GM21786 (cell line): Measurements from ENCODE around the gene ST8SIA6.
"Not testable (repeated sequence)": the region's sequence is repeated elsewhere in the genome, so short reads cannot be mapped to it uniquely, and the experiment has no call there.

Source experiments
- ATAC-seq: cut with Tn5 transposase; IDR thresholded peaks from one replicate; pipeline ENCODE4 v1.9.1; 2021; ENCODE audit not compliant: unreplicated experiment

Gene ST8SIA6

DNA sequence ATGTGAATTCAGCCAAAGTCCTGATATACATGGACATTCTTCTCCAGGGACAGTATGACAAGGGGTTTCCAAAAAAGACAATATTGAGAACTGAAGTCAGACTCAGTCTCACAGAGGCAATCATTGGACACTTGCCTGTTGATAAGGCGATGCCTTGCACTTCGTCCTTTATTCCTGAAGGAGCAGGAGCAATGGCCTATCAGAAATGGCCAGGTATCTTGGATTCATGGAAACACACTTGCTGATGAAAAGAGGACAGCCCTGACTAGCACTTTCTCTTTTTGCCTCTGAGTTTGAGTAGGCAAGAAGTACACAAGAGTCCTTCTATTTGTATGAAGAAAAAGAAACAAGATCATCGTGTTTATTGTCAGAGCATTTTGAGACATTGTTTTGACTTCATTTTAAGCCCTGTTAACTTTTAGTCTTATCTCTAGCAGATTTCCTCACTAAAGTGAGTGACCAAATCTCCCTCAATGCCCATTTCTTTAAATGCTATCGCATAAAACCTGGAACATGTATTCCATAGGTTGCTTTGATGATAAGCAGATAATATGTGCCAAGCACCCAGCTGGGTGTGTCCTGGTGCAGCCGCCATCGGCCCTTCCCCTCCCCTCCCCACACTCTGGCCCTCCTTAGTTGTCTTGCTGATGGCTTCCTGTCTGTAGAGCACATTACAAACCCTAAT is 26.6 kb downstream of the ST8SIA6 start:
- ATAC-seq: no peak

DNA sequence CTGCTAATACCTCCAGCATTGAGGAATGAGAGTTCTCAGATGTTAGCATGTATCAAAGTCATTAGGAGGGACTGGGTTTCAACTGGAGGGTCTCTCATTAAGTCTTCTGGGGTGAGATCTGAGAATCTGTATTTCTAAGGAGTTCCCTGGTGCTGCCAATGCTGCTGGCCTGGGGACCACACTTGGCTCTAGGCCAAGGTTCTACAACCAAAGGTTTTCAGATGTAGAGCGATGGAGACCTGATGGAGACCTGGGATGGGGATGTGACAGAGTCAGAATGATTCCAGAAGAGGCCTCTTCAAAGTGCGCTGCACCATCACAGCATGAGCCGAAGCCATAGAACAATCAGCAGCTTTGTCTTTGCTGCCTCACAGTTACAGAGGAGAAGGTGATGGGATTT is 27.2 kb downstream of the ST8SIA6 start:
- no peak for ATAC-seq

DNA sequence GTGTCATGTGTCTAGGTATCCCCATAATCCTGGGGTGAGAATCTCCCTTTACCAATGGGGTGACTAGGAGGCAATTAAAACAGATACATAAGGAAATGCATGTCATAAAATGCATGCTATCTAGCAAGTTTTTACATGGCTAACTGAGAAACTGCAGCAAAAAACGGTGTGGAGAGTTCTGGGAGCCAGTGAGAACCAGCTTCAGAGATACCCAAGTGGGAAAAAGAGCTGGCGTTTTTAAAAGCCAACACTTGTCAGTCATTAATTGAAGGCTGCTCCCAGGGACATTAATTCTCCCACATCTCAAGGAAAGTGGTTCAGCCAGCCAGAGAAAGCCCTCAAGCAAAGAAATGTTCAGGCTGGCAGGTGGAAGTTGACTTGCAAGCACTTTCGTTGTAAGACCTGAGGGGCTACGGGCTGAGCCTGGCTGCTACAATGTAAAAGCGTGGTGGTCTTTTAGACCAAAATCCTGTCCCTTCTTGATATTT is 28.1 kb downstream of the ST8SIA6 start:
- ATAC-seq: no peak

DNA sequence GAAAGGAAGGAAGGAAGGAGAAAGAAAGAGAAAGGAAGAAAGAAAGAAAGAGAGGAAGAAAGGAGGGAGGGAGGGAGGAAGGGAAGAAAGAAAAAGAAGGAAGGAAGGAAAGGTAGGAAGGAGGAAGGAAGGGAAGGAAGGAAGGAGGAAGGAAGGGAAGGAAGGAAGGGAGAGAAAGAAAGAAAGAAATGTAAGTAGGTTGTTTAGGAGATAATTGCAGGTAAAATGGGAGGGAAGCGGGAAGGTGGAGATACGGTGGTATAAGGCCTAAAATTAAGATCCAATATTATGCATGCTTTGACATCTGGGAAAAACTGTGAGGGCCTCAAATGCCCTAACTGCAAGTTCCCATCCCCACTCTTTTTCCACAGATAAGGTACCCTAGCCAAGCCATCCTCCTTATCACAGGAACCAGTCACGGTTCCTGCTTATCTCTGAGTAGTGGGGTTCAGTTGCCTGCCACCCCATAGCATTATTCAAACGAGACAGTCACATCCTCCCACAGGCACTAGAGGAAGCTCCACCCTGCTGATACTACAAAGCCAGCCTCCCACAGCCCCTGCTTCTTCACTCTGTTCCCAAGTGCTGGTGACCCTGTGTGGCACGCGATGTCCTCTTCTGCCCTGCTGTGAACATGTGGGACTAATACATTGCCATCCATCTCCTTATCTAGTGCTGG is 28.7 kb downstream of the ST8SIA6 start:
- no peak for ATAC-seq

DNA sequence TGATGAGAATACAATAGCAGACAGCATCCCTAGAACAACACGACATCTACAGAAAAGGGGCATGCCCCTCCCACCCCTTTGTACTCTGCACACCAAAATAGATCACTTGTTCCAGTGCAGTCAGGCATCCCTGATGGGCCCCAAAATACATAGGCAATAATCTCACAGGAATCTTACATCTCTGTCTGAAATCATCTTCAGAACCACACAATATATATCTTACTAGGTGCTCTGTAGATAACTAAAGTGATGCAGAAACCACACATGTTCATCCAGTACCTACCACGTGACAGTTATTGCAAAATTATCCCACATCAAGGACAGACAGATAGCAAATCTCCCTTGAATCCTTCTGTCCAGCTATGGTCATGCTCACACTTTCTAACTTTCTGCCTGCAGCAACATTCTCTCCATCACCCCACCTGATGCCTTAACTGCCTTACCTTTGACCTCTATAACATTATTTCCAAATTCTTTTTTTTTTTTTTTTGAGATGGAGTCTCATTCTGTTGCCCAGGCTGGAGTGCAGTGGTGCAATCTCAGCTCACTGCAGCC is 30.7 kb downstream of the ST8SIA6 start:
- ATAC-seq: no peak

DNA sequence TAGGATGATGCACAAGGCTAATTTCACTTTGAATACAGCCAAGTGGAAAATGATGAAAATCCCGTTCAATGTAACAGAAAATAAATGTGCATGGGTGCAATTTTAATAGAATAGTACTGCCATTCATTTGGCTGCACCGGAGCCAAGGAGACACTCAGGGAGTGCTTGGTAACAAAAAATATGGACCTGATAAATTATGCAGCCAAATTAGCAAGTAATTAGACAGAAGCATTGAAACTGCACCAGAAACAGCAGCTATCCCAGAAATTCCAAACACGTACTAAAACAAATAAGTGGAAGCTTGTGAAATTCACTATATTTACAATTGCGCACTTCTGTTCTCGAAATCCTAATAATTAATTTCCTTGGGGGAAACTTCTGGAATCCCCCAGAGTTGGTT is 31.5 kb downstream of the ST8SIA6 start:
- ATAC-seq: no peak

DNA sequence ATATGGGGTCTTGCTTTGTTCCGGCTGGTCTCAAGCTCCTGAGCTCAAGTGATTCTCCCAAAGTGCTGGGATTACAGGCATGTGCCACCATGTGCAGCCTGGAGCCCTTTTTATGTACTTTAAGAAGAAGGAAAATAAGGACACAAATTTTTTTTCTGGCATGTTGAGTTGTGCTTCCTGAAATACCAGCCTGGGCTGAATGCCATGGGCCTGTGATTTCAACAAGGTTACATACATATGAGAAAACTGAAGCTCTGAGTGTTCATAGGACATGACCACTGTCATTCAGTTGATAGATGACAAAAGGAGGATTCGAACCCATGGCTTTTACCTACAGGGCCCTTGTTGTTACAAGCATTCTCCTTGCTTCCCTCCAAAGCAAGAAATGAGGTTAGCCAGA is 36.1 kb downstream of the ST8SIA6 start:
- ATAC-seq: no peak

DNA sequence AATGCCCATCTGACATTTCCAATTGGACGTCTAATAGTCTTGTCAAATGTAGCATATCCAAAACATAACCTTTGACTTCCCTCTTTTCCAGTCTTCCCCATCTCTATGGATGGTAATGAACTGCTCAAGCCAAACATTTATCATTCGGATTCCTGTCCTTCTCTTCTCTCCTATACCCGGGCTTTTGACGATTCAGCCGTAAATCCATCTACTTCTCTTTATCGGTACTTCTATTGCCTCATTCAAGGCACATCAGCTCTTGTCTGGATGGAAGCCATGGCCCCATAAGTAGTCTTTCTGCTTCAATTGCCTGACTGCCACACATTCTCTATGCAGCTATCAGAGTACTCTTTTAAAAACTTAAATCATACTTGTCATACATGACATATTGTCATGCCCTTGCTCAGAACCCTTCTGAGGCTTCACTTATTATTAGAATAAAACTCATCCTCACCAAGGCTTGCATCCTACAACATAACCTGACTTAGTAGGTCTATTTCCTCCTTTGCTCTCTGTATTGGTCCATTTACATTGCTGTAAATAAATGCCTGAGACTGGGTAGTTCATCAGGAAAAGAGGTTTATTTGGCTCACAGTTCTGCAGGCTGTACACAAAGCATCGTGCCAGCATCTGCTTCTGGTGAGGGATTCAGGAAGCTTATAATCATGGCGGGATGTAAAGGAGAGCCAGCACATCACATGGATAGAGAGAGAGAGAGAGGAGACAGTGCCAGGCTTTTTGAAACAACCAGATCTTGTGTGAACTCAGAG is 37.8 kb downstream of the ST8SIA6 start:
- ATAC-seq: no peak

DNA sequence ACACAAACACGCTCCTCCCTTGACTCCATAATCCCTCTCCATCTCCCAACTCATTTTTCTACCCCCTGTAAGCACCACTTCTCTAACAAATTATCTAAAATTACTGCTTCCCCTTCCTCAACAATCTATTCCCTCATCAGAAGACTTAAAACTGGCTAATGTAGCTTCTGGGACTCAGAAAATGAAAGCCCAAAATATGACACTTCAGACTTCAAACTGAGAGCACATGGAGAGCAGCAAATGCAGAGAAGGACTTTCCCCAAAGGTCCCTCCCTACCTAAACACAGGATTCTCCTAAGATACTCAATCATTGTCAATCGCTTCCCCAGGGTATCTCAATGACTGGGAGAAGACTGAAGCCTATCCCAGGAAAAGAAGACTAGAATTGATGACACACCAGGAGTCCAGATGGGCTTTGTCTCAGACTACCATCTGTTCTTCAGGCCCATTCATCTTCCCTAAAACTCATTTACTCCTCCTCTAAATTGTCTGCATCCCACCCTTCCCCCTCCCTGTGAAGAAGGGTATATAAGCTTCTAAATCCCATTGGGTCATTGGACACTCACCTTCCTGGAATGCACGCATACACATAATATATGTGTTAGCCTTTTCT is 39.2 kb downstream of the ST8SIA6 start:
- no peak for ATAC-seq

DNA sequence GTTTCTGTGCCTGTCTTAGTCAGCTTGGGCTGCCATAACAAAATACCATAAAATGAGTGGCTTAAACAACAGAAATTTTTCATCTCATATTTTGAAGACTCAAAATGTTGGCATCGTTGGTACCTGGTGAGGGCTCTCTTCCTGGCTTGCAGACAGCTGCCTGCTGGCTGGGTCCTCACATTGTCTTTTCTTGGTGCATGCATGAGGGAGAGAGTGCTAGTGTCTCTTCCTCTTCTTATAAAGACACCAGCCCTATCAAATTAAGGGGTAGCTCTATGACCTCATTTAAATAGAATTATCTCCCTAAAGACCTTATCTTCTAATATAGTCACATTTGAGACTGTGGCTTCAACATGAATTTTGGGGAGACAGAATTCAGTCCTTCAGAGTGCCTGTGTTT is 39.9 kb downstream of the ST8SIA6 start:
- ATAC-seq: no peak

DNA sequence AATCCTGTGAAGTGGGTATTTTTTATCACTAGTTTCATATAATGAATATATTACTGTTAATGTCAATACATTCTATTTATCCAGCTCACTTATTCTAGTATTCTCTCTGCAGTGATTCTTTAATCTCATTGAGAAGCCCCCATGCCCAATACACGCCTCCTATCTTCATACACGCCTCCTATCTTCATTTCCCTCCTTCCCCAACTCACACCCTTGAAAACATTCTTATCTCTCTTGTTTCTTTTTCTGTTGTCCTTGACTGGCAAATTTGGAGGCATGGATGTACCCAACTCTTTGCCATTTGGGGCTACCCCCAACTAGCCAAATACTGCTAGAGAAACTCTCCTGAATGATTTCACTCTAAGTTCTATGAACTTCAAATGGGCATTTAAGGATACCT is 40.5 kb downstream of the ST8SIA6 start:
- no peak for ATAC-seq

DNA sequence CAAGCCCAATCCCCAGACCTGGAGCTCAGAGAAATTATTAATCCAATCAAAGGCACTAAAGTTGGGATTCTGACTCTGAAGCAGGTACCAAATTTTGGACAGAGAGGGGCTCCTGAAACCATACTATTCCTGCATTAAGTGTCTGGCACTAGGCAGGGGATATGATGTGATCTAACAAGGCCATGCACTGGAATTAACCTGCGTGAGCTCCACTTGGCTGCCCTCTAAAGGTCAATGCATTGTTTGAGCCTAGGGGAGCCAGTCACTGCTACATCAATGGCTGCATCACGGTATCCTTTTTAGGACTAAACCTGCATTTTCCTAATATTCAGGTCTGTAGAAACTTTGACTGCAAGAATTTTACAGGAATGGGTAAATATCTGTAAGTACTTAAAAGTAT is 42.1 kb downstream of the ST8SIA6 start:
- ATAC-seq: no peak

DNA sequence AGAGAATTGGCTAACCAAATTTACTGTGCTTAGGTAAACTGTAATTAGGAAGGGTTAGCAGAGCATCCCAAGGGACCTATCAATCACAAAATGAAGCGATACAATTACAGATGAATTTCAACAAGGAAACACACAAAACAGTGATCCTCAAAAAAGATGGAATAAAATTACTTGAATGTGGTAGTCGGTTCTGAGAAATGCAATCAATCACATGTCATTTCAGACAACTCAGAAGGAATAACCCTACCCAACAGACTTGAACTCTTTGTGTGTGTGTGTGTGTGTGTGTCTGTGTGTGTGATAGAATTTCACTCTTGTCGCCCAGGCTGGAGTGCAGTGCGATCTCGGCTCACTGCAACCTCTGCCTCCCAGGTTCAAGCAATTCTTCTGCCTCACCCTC is 43.5 kb downstream of the ST8SIA6 start:
- no peak for ATAC-seq

DNA sequence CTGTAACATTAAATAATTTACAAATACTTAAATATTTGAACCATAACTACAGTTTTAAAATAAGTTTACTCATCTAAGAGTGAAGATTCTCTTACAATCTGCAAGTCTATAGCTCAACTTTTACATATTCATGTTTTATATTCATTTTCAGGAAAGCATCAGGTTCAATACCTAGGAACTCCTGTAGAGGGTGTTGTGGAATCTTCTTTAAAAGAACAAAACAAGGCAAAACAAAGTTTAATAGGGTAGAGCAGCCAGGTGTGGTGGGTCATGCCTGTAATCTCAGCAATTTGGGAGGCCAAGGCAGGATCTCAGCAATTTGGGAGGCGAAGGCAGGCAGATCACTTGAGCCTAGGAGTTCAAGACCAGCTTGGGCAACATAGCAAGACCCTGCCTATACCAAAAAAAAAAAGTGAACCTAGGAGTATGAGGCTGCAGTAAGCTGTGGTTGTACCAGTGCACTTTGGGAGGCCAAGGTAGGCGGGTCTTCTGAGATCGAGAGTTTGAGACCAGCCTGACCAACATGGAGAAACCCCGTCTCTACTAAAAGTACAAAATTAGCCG is 45.1 kb downstream of the ST8SIA6 start:
- no peak for ATAC-seq

DNA sequence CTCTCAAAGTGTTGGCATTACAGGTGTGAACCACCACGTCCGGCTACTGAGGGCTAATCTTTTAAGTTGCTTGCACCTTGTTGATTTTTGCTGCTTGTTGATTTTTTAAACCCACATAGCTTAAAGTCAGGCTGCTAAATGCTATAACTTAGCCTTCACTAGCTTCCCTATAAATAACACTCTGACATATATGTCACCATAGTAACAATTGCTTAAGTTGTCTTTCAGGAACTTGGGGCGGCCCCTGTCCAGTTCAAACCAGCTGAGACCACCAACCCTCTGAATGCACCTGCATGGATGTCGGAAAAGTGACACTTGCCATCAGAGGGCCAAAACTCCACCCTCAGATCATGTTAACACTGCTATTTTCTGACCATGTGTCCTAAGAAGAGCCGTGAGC is 47.3 kb downstream of the ST8SIA6 start:
- ATAC-seq: no peak

DNA sequence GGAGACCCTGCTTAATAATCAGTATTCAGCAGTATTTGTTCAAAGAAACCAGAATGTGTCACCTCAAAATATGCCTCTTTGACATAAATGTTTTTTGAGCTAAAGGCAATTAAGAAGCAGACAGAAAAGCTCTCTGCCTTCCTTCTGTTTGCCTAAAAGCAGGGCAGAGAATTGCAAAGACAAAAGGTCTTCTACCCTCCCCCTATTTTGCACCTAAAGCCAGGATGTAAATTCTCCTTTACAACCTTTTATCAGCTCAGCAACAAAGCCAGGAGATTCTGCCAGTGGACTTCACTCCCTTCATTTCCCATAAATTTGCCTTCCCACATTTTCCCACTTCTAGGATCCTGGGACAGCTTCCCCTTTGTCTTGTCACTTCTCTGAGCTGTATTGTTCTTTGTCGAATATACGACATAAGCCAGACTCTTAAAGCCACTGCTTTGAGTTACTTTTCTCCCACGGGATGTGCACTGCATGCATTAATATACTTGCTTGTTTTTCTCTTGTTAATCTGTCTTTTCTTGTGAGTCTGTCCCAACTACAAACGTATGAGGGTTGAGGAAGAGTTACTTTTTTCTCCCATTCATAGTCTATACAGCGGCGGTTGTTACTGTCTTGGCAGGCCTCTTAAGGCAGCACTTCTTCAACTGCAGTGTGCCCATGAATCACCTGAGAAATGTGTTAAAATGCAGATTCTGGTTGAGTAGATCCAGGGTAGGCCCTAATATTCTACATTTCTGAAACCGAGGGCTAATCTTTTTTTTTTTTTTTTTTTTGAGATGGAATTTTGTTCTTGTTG is 48.2 kb downstream of the ST8SIA6 start:
- ATAC-seq: no peak

DNA sequence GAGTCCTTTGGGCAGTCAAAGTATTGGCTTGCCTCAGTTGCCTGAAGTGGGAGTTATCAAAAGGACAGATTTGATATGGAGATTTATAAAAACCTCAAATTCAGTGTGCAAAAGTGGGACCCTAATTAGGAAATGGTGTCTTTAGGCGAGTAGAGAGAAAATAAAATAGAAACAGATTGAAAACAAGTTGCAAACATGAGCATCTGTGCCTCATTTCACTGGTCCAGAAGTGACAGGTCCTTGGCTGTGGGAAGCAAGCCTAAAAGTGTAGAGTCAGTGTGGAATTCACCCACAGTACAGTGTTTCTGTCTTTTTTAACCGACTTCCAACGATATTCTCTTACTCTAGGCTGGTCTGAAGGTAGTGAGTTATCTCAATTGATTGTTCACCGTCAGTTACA is 51.2 kb downstream of the ST8SIA6 start:
- ATAC-seq: no peak

DNA sequence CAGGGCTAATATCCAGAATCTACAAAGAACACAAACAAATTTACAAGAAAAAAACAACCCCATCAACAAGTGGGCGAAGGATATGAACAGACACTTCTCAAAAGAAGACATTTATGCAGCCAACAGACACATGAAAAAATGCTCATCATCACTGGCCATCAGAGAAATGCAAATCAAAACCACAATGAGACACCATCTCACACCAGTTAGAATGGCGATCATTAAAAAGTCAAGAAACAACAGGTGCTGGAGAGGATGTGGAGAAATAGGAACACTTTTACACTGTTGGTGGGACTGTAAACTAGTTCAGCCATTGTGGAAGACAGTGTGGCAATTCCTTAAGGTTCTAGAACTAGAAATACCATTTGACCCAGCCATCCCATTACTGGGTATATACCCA is 52.4 kb downstream of the ST8SIA6 start:
- not testable (repeated sequence) for ATAC-seq

DNA sequence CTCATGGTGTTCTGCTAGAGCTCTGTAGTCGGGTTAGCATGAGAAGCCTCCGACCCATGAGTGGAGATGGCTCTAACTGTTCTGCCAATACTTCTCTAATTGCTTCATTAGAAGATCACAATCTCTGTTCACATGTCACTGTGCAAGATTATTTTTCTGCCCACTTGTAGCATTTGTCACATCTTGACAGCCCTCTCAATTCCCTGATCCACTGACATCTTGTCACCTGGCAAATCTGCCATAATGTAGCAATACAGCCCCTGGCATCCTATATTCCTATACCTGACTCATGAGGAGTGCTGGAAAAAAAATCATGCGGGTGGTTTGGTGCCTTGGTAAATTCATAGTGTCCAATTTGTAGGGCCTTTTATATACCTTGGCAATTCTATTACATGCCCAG is 58.4 kb downstream of the ST8SIA6 start:
- ATAC-seq: no peak

DNA sequence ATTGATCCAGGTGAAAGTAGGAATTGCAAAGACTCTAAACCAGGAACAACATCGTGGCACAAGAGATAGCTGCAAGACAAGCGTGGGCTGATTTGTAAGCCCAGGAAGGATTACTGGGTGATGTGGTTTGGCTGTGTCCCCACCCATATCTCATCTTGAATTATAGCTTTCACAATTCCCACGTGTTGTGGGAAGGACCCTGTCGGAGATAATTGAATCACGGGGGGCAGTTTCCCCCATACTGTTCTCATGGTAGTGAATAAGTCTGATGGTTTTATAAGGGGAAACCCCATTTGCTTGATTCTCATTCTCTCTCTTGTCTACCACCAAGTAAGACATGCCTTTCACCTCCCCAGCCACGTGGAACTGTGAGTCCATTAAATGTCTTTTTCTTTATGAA is 59.5 kb downstream of the ST8SIA6 start:
- no peak for ATAC-seq
